MM.1S (cell line): ENCODE data around the gene PARVB.

Source experiments
- CTCF ChIP-seq: fragments of 300-600 bp; sonication (generic); IDR thresholded peaks from 2 replicates; pipeline ENCODE4 v1.5.1; 2016; ENCODE audit warnings: antibody characterized with exemption, low read length, mixed read lengths
- EZH2phosphoT487 ChIP-seq: fragments of 300-600 bp; sonication (generic); IDR thresholded peaks from 2 replicates; pipeline ENCODE4 v1.6.1; 2018; ENCODE audit warnings: antibody characterized with exemption, low read length

- TF ChIP-seq CTCF (no peak), EZH2phosphoT487 (no peak)
These were observed 69.7 kb downstream of the PARVB start for GRCh38 chr22:44093791-44094190.
